Measurements from ENCODE around the gene VTCN1. TPM values are rescaled to one million over a fixed set of nuclear protein-coding genes. Genes with fewer than 3 reads are reported as not detected.

Gene VTCN1
- polyA plus RNA-seq, 2 of the 4 experiments (the other 2 are of a cell fraction): 0.04 to 0.18 TPM

DNA sequence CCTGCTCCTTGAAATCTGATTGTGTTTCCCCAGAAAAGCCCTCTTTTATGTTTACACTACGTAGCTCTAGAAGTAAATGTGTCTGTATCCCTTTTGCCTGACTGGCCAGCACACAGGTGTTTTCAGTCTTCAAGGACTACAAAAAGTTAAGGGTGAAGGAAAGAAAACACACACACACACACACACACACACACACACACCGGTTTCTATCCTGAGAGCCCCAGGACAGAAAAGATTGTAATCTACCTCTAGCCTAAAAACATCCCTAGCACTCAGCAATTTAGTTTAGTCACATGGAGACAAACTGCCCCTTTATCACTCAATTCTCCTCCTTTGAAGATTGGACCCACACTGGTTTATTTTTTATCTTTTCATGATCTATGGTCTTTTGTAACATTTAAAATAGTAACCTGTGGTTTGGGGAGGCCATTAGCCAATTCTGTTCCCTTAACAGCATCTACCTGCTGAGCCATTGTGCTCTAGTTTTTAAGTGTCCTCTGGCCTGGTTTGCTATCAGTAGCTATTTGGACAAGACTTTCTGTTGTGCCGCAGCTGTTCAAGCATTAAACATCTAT lies 73.4 kb downstream of the VTCN1 start (continued):
- TF ChIP-seq, protein P1, sequence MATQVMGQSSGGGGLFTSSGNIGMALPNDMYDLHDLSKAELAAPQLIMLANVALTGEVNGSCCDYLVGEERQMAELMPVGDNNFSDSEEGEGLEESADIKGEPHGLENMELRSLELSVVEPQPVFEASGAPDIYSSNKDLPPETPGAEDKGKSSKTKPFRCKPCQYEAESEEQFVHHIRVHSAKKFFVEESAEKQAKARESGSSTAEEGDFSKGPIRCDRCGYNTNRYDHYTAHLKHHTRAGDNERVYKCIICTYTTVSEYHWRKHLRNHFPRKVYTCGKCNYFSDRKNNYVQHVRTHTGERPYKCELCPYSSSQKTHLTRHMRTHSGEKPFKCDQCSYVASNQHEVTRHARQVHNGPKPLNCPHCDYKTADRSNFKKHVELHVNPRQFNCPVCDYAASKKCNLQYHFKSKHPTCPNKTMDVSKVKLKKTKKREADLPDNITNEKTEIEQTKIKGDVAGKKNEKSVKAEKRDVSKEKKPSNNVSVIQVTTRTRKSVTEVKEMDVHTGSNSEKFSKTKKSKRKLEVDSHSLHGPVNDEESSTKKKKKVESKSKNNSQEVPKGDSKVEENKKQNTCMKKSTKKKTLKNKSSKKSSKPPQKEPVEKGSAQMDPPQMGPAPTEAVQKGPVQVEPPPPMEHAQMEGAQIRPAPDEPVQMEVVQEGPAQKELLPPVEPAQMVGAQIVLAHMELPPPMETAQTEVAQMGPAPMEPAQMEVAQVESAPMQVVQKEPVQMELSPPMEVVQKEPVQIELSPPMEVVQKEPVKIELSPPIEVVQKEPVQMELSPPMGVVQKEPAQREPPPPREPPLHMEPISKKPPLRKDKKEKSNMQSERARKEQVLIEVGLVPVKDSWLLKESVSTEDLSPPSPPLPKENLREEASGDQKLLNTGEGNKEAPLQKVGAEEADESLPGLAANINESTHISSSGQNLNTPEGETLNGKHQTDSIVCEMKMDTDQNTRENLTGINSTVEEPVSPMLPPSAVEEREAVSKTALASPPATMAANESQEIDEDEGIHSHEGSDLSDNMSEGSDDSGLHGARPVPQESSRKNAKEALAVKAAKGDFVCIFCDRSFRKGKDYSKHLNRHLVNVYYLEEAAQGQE (IDR thresholded peaks at IDR 0.05): no peak

DNA sequence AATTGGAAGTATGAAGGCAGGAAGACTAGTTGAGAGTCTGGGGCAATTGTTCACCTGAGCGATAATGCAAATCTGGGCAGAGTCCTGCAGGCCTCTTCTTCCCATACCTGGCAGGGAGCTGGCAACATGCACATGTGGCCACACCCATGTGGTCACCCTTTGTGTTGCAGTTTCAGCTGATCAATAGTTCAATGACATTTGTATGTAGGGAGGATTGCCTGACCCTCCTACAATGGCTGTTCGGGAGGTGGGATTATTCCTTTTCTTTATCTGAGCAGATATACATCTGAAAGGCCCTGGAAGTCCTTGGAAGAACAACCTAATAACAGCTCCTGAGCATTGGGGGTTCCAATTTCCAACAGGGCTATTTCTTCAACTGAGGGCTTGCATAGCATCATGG lies 74.0 kb downstream of the VTCN1 start:
- FAIRE-seq (no peak), ATAC-seq (no peak), DNase-seq (ENCODE audit: low read depth in 1 of 2, low spot score in 1 of 2) (no peak)
- H3K4me2 ChIP-seq: no peak overlapping the region
- POLR2A ChIA-PET: no interaction called here
- H3K27ac ChIP-seq: no peak overlapping the region
- TF ChIP-seq EHMT2 (IDR thresholded peaks at IDR 0.05; ENCODE audit: low read depth): no peak
- 79% methylated on average over 2 of the region's 2 CpGs for WGBS (ENCODE audit: missing lambda C conversion rate)
- no peak overlapping the region for H3K4me3 ChIP-seq
- CTCF ChIA-PET: interaction anchor here (0.9 to 1.8 kb wide), 4 partner anchors 10 to 148 kb away, joined by 3 to 5 read pairs (median 4); no protein-coding TSS in a partner anchor
- no peaks in the 10 kb centered on the region for H3K4me1 ChIP-seq
- no peaks in the 10 kb centered on the region for H3K9me3 ChIP-seq

DNA sequence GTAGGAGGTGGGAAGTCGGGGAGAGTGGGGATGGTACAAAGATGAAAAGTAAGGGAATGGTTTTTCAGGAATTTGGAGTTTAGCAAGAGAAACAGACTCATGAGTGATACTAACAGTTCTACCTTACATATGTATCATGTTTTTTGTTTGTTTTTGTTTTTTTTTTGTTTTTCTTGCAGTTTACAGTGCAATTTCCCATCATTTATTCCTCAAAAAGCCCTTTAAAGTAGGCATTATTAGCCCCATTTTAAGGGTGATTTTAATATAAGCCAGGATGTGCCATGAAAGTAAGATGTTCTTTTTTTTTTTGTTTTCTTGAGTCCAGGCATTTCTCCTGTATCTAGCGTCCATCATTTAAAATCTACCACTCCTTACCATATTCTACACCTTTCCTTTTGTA lies 75.4 kb downstream of the VTCN1 start:
- POLR2A ChIA-PET: no interaction called here
- ATAC-seq (no peak), FAIRE-seq (no peak), DNase-seq (ENCODE audit: low read depth in 1 of 2, low spot score in 1 of 2) (no peak)
- H3K4me2 ChIP-seq: no peak overlapping the region
- CTCF ChIA-PET: interaction anchor here (0.6 to 1.8 kb wide), 3 partner anchors 13 to 83 kb away, joined by 3 to 5 read pairs (median 3); no protein-coding TSS in a partner anchor
- TF ChIP-seq ZNF302 (CRISPR knock-in tag; IDR thresholded peaks at IDR 0.05) (no peak), CBX8 (IDR thresholded peaks at IDR 0.05) (no peak), FOSB (CRISPR knock-in tag; IDR thresholded peaks at IDR 0.05) (no peak), RARB (CRISPR knock-in tag; IDR thresholded peaks at IDR 0.05) (no peak), ZC3H11A (IDR thresholded peaks at IDR 0.05) (no peak), CHD4 (IDR thresholded peaks at IDR 0.05; ENCODE audit: borderline replicate concordance) (no peak)
- no peak overlapping the region for H3K27ac ChIP-seq
- WGBS (ENCODE audit: missing lambda C conversion rate): 74% methylated on average over 2 of the region's 2 CpGs
- no peaks in the 10 kb centered on the region for H3K4me1 ChIP-seq
- no peaks in the 10 kb centered on the region for H3K9me3 ChIP-seq
- no peak overlapping the region for H3K4me3 ChIP-seq

DNA sequence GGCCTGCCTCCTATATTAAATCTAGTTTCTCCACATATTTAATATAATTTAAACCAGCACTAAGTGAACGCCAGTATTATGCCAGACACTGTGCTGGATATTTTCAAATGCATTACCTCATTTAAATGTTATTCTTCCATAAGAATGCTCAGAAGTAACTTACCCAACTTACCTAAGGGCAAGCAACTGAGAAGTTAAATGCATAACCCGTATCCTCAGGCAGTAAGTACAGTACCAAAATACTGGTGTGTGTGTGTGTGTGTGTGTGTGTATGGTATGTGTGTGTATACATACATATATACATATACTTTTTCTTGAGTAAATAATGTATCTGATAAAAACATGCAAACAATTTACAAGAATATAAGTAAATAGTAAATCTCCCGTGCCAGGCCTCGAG lies 80.2 kb downstream of the VTCN1 start:
- no peak overlapping the region for H3K4me3 ChIP-seq
- H3K9me3 ChIP-seq: no peaks in the 10 kb centered on the region
- TF ChIP-seq NFE2L2 (conservative IDR thresholded peaks at IDR 0.05; ENCODE audit: low read length) (no peak), FOSB (CRISPR knock-in tag; IDR thresholded peaks at IDR 0.05) (no peak), NPAS2 (CRISPR knock-in tag; IDR thresholded peaks at IDR 0.05; ENCODE audit: borderline replicate concordance) (no peak), ZC3H11A (IDR thresholded peaks at IDR 0.05) (no peak), TP53 (CRISPR knock-in tag; IDR thresholded peaks at IDR 0.05) (no peak), KDM5A (IDR thresholded peaks at IDR 0.05) (no peak), MAZ (IDR thresholded peaks at IDR 0.05; ENCODE audit: borderline replicate concordance, low read depth, low read length) (no peak), PHF8 (IDR thresholded peaks at IDR 0.05; ENCODE audit: borderline replicate concordance, low read depth) (no peak), CBX2 (IDR thresholded peaks at IDR 0.05; ENCODE audit: borderline replicate concordance, low read depth) (no peak), RNF2 (IDR thresholded peaks at IDR 0.05; ENCODE audit: borderline replicate concordance, low read depth) (no peak), FOXS1 (CRISPR knock-in tag; IDR thresholded peaks at IDR 0.05) (no peak), EHF (CRISPR knock-in tag; IDR thresholded peaks at IDR 0.05) (no peak)
- TF ChIP-seq, protein P1 (IDR thresholded peaks at IDR 0.05): no peak
- TF ChIP-seq, protein P2, sequence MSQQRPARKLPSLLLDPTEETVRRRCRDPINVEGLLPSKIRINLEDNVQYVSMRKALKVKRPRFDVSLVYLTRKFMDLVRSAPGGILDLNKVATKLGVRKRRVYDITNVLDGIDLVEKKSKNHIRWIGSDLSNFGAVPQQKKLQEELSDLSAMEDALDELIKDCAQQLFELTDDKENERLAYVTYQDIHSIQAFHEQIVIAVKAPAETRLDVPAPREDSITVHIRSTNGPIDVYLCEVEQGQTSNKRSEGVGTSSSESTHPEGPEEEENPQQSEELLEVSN (IDR thresholded peaks at IDR 0.05; ENCODE audit: borderline replicate concordance, low read depth): no peak
- TF ChIP-seq, protein P3, sequence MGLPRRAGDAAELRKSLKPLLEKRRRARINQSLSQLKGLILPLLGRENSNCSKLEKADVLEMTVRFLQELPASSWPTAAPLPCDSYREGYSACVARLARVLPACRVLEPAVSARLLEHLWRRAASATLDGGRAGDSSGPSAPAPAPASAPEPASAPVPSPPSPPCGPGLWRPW (IDR thresholded peaks at IDR 0.05): no peak
- TF ChIP-seq, protein P4, sequence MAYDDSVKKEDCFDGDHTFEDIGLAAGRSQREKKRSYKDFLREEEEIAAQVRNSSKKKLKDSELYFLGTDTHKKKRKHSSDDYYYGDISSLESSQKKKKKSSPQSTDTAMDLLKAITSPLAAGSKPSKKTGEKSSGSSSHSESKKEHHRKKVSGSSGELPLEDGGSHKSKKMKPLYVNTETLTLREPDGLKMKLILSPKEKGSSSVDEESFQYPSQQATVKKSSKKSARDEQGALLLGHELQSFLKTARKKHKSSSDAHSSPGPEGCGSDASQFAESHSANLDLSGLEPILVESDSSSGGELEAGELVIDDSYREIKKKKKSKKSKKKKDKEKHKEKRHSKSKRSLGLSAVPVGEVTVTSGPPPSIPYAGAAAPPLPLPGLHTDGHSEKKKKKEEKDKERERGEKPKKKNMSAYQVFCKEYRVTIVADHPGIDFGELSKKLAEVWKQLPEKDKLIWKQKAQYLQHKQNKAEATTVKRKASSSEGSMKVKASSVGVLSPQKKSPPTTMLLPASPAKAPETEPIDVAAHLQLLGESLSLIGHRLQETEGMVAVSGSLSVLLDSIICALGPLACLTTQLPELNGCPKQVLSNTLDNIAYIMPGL (CRISPR knock-in tag; IDR thresholded peaks at IDR 0.05; ENCODE audit: borderline replicate concordance): no peak

More for the DNA sequence above, 80.2 kb downstream of the VTCN1 start:
- WGBS (ENCODE audit: missing lambda C conversion rate): 79% methylated on average over 4 of the region's 4 CpGs
- FAIRE-seq (no peak), DNase-seq (ENCODE audit: low read depth in 1 of 2, low spot score in 1 of 2) (no peak), ATAC-seq (no peak)
- H3K4me1 ChIP-seq: peaks cover 4% of the 10 kb centered on the region; the same call in 1 of the 3 replicates
- H3K4me2 ChIP-seq: no peak overlapping the region
- ChIA-PET POLR2A (no interaction called here), CTCF (no interaction called here)
- H3K27ac ChIP-seq: no peak overlapping the region

Data from A549 (cell line).